ENCODE measurements around the gene MAPK8. TPM values are rescaled to one million over a fixed set of nuclear protein-coding genes. Genes with fewer than 3 reads are reported as not detected.

Gene MAPK8
- polyA plus RNA-seq, 1 experiment: 31.2 TPM

DNA sequence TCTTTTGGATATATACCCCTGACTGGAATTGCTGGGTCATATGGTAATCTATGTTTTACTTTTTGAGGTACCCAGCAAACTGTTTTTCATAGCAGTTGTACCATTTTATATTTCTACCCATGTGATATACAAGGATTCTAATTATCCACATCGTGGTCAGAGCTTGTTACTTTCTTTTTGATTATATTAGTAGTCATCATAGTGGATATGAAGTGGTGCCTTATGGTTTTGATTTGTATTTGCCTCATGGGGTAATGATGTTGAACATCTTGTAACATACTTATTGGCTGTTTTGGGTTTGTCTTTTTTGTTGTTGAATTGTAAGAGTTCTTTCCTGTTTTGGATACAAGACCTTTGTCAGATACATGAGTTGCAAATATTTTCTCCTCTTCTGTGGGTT lies 51.7 kb downstream of the MAPK8 start:
- POLR2A ChIA-PET: no interaction called here
- TF ChIP-seq, protein P1, sequence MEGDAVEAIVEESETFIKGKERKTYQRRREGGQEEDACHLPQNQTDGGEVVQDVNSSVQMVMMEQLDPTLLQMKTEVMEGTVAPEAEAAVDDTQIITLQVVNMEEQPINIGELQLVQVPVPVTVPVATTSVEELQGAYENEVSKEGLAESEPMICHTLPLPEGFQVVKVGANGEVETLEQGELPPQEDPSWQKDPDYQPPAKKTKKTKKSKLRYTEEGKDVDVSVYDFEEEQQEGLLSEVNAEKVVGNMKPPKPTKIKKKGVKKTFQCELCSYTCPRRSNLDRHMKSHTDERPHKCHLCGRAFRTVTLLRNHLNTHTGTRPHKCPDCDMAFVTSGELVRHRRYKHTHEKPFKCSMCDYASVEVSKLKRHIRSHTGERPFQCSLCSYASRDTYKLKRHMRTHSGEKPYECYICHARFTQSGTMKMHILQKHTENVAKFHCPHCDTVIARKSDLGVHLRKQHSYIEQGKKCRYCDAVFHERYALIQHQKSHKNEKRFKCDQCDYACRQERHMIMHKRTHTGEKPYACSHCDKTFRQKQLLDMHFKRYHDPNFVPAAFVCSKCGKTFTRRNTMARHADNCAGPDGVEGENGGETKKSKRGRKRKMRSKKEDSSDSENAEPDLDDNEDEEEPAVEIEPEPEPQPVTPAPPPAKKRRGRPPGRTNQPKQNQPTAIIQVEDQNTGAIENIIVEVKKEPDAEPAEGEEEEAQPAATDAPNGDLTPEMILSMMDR (IDR thresholded peaks at IDR 0.05; ENCODE audit: insufficient read depth, low read depth, low read length): no peak
- Histone ChIP-seq H3K36me3 (ENCODE audit: control insufficient read depth, insufficient read depth, low read length) (no peaks in the 10 kb centered on the region), H3K4me3 (ENCODE audit: low read depth, low read length) (no peak overlapping the region), H3K27me3 (ENCODE audit: control insufficient read depth, insufficient read depth, low read length) (no peaks in the 10 kb centered on the region)
- no peak for DNase-seq (ENCODE audit: low read depth)
- CTCF ChIA-PET: no interaction called here

DNA sequence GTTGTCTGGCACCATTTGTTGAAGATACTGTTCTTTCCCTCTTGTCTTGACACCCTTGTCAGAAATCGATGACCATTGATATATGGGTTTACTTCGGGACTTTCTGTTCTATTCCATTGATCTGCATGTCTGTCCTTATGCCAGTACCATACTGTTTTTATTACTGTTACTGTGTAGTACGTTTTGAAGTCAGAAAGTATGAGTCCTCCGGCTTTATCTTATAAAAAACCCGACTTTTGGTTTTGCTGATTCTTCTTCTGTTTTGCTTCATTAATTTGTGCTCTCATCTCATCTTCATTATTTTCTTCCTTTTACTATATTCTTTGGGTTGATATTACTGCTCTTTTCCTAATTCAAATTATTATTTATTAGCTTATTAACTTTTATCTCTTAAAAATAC lies 52.4 kb downstream of the MAPK8 start:
- no peak overlapping the region for H3K4me3 ChIP-seq (ENCODE audit: low read depth, low read length)
- no peak for DNase-seq (ENCODE audit: low read depth)
- H3K36me3 ChIP-seq (ENCODE audit: control insufficient read depth, insufficient read depth, low read length): no peaks in the 10 kb centered on the region
- no peaks in the 10 kb centered on the region for H3K27me3 ChIP-seq (ENCODE audit: control insufficient read depth, insufficient read depth, low read length)
- ChIA-PET CTCF (interaction anchor here (0.7 to 1.6 kb wide), 3 partner anchors 204 to 297 kb away, joined by 3 to 6 read pairs (median 4); no protein-coding TSS in a partner anchor), POLR2A (no interaction called here)
- TF ChIP-seq, protein P1 (IDR thresholded peaks at IDR 0.05; ENCODE audit: insufficient read depth, low read depth, low read length): no peak

DNA sequence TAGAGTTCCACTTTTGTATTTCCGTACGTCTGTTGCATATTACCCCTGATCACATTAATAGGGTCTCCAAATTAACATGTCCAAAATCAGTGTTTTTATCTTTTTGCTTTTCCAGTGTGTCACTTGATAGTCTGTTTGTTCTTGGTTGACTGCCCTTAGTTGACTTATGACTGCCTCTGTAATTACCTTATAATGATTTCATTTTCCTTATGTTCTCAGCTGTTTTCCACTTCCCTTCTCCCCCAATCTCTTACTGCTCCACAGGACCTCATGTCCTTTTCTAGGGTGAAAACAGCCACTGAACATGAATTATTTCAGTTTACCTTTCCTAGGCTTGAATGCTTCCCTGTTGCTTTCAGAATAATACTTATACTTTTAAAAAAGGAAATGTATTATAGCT lies 54.7 kb downstream of the MAPK8 start:
- TF ChIP-seq, protein P1 (IDR thresholded peaks at IDR 0.05; ENCODE audit: insufficient read depth, low read depth, low read length): no peak
- DNase-seq (ENCODE audit: low read depth): no peak
- no peak overlapping the region for H3K4me3 ChIP-seq (ENCODE audit: low read depth, low read length)
- POLR2A ChIA-PET: no interaction called here
- no peaks in the 10 kb centered on the region for H3K36me3 ChIP-seq (ENCODE audit: control insufficient read depth, insufficient read depth, low read length)
- CTCF ChIA-PET: interaction anchor here (0.9 to 7.0 kb wide), 7 partner anchors 22 to 296 kb away, joined by 3 to 139 read pairs (median 4); no protein-coding TSS in a partner anchor
- no peaks in the 10 kb centered on the region for H3K27me3 ChIP-seq (ENCODE audit: control insufficient read depth, insufficient read depth, low read length)

DNA sequence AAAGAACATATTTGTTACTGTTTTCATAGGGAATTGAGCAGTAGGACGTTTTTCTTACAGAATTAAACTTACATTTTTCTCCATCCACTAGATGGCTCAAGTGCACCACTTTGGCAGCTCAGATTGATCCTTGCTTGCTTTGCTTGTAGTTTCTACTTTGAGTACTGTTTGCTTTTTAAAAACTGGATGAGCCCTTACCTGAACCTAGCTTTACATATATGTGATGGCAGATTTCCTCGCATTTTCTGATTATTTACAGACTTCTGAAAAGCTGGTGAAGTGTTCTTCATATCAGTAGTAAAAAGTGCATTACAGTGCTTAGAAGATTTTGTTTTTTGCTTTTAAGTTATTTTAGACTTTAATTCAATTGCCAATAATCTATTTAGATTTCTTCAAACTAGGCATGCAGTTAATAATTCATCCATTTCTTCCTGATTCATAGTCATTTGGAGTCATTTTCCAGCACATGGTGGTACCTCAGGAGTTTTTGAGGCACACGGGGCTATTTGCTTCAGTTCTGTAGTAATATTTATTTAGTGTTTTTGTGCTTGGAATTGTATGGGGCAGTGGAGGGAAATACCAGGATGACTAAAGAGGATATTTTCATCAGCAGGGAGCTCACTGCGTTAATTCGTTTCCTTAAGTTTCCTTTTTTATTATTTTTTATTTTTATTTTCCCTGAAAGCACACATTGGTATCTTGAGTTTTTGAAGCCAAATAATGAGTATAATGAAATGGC lies 57.3 kb downstream of the MAPK8 start:
- Histone ChIP-seq H3K27me3 (ENCODE audit: control insufficient read depth, insufficient read depth, low read length) (no peaks in the 10 kb centered on the region), H3K36me3 (ENCODE audit: control insufficient read depth, insufficient read depth, low read length) (no peaks in the 10 kb centered on the region), H3K4me3 (ENCODE audit: low read depth, low read length) (no peak overlapping the region)
- TF ChIP-seq, protein P1 (IDR thresholded peaks at IDR 0.05; ENCODE audit: insufficient read depth, low read depth, low read length): peak; percentile 64
- peak; percentile 37 for DNase-seq (ENCODE audit: low read depth)
- ChIA-PET CTCF (interaction anchor here (0.8 to 7.0 kb wide), 28 partner anchors 9 to 293 kb away, joined by 3 to 139 read pairs (median 4); no protein-coding TSS in a partner anchor), POLR2A (interaction anchor here (0.6 kb wide), 1 partner anchor 161 kb away, joined by 4 read pairs; no protein-coding TSS in a partner anchor)

DNA sequence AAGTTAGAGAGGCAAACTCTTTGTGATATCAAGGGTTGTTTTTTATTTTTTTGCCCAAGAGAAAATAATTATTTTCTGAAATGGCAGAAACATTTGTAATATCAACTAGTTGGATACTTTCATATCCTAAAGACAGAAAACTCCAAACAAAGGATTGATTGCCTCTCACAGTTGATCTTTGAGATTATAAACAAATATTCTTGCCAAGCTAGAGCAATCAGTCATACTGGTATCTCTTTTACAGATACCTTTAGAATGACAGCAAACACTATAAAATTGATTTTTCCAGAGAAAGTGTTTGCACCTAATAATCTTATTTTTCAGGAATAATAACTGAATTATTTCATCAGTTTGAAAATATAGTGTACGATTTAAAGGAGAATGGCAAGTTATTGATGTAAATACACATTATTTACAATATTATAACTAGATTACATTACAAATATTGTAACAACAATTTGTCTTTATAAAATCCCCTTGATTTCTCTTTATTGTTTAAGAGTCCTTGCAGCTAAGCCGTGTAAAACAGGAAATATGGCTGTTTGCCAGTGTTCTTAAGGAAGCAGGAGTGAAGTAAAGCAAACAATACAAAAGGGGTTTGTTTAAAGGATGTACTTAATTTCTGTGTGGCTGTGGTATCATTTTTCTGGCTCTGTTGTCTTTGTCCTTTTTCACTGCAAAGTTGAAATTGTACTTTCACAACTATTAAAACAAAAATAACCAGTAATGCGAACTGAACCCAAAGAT lies 58.4 kb downstream of the MAPK8 start:
- DNase-seq (ENCODE audit: low read depth): no peak
- ChIA-PET CTCF (interaction anchor here (0.7 to 7.0 kb wide), 15 partner anchors 11 to 292 kb away, joined by 3 to 139 read pairs (median 5); no protein-coding TSS in a partner anchor), POLR2A (no interaction called here)
- Histone ChIP-seq H3K27me3 (ENCODE audit: control insufficient read depth, insufficient read depth, low read length) (no peaks in the 10 kb centered on the region), H3K4me3 (ENCODE audit: low read depth, low read length) (no peak overlapping the region), H3K36me3 (ENCODE audit: control insufficient read depth, insufficient read depth, low read length) (no peaks in the 10 kb centered on the region)
- TF ChIP-seq, protein P1 (IDR thresholded peaks at IDR 0.05; ENCODE audit: insufficient read depth, low read depth, low read length): no peak

Measured in BJ (cell line).